ENCODE measurements around the gene OR51V1.
"Not testable (repeated sequence)": the region's sequence is repeated elsewhere in the genome, so short reads cannot be mapped to it uniquely, and the experiment has no call there.

Gene OR51V1

DNA sequence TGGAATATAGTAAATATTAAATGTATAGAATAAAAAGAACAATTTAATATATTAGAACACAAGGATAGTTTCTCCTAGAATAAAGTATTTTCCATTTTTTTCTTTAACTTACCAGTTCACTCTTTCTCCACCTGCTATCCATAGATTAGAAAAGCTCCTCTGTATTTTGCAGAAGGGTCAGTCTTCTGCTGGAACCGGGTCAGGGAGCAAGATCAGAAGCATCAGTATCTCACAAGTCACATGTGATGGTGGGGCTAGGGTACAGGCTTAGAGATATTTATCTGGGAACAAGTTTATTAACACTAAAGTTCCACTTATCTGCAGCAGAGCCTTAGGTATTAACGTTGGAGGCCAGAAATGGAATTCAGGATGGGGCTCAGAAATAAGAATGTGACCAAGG lies 28.6 kb downstream of the OR51V1 start:
- DNase-seq (ENCODE audit: low read depth in 2 of 2), result no peak

DNA sequence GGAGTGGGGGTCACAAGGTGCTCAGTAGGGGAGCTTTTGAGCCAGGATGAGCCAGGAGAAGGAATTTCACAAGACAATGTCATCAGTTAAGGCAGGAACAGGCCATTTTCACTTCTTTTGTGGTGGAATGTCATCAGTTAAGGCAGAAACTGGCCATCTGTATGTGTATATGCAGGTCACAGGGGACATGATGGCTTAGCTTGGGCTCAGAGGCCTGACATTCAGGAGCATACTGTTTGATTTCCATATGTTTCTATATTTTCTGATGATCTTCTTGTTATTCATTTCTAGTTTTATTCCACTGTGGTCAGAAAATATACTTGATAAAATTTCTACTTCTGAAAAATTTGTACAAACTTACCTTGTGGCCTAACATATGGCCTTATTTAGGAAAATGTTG lies 34.6 kb downstream of the OR51V1 start:
- not testable (repeated sequence) for DNase-seq (ENCODE audit: low read depth in 2 of 2)

DNA sequence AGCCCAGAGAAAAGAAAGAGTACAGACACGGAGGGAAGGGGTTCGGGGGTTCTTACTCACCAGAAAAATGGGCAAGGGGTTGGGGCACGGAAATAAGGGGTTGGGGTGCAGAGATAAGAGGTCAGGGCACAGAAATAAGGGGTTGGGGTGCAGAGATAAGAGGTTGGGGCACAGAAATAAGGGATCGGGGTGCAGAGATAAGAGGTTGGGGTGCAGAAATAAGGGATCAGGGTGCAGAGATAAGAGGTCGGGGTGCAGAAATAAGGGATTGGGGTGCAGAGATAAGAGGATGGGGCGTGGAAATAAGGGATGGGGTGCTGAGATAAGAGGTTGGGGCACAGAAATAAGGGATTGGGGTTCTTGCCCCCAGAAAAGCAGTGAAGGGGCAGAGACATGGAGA lies 35.7 kb downstream of the OR51V1 start:
- DNase-seq (ENCODE audit: low read depth in 2 of 2), result not testable (repeated sequence)

DNA sequence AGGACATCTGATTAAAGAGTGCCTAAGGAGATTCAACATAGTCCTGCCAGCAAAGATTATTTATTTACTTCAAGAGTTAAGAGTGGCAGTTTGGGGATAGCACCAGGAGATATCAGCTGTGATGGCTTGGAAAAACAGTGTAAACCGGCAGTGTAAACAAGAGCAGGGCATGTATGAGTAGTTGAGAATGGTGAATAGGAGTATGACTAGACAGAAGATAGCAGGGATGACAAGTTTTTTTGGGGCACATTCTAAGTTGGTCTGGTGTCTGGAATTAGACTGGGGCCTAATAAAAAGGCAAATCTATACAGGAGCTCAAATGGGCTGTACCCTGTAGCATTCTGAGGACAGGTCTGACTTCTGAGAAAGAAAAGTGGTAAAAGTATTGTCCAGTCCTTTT lies 39.4 kb downstream of the OR51V1 start:
- DNase-seq (ENCODE audit: low read depth in 2 of 2), result not testable (repeated sequence)

DNA sequence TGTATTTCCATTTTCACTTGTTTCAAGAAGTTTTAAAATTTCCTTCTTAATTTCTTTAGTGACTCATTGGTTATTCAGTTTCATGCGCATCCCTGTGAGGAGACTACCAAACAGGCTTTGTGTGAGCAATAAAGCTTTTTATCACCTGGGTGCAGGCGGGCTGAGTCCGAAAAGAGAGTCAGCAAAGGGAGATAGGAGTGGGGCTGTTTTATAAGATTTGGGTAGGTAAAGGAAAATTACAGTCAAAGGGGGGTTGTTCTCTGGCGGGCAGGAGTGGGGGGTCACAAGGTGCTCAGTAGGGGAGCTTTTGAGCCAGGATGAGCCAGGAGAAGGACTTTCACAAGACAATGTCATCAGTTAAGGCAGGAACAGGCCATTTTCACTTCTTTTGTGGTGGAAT lies 40.3 kb downstream of the OR51V1 start:
- not testable (repeated sequence) for DNase-seq (ENCODE audit: low read depth in 2 of 2)

DNA sequence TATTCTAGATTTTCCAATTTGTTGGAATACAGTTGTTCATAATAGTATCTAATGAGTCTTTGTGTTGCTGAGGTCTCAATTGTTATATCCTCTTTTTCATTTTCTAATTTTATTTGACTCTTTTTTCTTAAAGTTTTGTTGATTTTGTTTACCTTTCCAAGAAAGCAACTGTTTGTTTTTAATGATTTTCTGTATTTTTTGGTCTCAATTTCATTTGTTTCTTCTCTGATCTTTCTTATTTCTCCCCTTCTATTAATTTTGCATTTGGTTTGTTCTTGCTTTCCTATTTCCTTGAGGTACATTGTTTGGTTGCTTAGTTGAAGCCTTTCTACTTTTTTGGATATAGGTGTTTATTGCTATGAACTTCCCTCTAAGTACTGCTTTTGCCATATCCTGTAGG lies 40.7 kb downstream of the OR51V1 start:
- no peak for DNase-seq (ENCODE audit: low read depth in 2 of 2)

DNA sequence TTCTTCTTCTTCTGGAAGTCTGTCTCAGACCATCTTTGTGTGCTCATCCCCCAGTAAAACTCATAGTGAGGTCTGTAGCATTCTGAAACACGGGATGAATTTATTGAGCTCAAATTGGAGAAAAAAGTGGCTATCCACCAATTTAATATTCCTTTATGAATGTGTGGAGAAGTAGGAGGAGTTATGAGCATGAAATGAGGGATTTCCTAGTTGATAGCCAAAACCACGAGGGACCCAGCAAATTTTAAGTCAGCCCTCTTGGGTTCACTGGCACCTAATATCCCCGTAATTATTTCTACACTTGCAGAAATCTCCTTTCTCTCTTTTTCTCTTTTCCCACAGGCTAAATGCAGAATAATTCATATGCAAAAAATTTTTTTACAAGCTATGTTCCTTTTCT lies 45.8 kb downstream of the OR51V1 start, which contains the start of gene OR52A1:
TSS of gene OR52A1 (minus strand) at position 101 of the 400 bp plus-strand sequence. CDS start 2,388 bp downstream, outside the sequence.
- no peak for DNase-seq (ENCODE audit: low read depth in 2 of 2)

DNA sequence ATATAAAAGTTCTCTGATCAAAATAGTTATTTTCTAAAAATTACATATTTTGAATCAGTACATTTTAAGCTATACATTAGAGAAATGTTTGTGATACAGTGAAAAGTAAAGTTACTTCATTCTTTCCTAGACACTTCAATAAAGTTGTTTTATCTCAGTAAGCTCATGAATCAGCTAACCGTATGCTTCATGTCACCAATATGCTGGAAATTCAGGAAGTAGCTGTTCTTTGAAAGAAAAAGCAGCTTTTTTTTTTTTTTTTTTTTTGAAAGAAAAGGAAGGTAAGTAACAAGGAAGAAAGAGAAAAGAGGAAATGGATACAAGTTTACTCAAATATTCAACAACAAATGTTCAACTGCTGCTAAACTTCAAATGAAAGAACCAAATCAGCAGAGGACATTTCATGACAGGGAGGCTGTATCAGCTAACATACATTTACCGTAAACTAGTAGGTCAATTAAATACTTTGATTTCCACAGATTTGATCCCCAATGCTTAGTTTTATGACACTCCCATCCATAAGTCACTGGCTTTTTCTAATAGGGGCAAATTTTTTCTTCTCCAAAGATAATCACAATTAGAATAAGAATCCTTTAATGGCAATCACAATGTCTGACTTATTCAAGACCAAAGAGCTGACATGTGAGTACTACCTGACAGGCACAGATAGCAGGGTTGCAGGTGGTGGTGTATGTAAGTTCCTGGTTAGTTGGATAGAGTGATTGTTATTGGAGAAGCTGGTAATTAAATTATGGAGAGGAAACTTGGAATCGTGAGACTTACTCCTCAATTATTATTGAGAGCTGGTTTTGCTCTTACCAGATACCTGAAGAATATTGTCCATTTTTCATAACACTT lies 46.7 kb downstream of the OR51V1 start:
- DNase-seq (ENCODE audit: low read depth in 2 of 2), result no peak

DNA sequence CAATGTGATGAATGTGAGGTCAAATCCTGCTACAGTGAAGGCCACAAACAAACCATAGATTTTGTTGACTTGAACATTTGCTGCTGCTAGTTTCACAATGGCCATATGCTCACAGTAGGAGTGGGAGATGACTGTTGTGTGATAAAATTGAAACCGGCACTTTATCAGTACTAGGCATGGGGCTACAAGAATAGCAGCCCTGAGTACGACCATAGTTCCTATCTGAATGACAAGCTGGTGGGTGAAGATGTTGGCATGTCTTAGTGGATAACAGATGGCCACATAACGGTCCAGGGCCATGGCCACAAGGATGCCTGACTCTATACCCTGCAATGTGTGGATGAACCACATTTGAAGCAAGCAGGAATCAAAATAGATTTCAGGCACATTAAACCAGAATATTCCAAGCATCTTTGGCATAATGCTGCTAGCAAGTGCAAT lies 48.7 kb downstream of the OR51V1 start:
- no peak for DNase-seq (ENCODE audit: low read depth in 2 of 2)
